H1 (cell line): ENCODE measurements around the gene PIAS1. TPM values are rescaled to one million over a fixed set of nuclear protein-coding genes. Genes with fewer than 3 reads are reported as not detected.

Experiments
- CTCF ChIA-PET: fragments of 300-600 bp; sonication (Branson Sonifier 250); formaldehyde crosslinking; loops from one replicate; lab custom pipeline; 2021; ENCODE audit not compliant: partially characterized antibody; lab: Charles Lee
- POLR2A ChIA-PET: fragments of 300-600 bp; sonication (Branson Sonifier 250); formaldehyde crosslinking; loops from one replicate; lab custom pipeline; 2021; ENCODE audit warnings: inconsistent platforms; ENCODE audit not compliant: partially characterized antibody; lab: Charles Lee
- DNase-seq, 2 experiments: peaks; one replicate each; pipeline versions ENCODE4 v3.0.0 to v3.0.0-alpha.2; 2010 to 2022; ENCODE audit warnings: low spot score in 2 of 2, low read depth in 1 of 2, mixed read lengths in 1 of 2
- FAIRE-seq: peaks from 2 replicates; lab custom pipeline; 2011; peaks lifted over from hg19 to GRCh38; lab: Jason Lieb, UNC
- H2AFZ ChIP-seq: 2 replicates; pipeline ENCODE4 v1.8.1; 2012; ENCODE audit warnings: low read length, inconsistent platforms
- H2AK5ac ChIP-seq: 2 replicates; pipeline ENCODE4 v1.6.1; 2013; ENCODE audit warnings: low read depth, low read length
- H2BK120ac ChIP-seq: replicated peaks from 2 replicates; pipeline ENCODE3; 2013; ENCODE audit warnings: low read depth, low read length, inconsistent platforms
- H2BK12ac ChIP-seq: 2 replicates; pipeline ENCODE4 v1.6.1; 2013; ENCODE audit warnings: low read depth, low read length
- H2BK15ac ChIP-seq: 2 replicates; pipeline ENCODE4 v1.6.1; 2013; ENCODE audit warnings: low read length
- H2BK20ac ChIP-seq: 2 replicates; pipeline ENCODE4 v1.6.1; 2013; ENCODE audit warnings: low read length
- H2BK5ac ChIP-seq: 2 replicates; pipeline ENCODE4 v1.6.1; 2013; ENCODE audit warnings: low read depth, low read length
- H3K14ac ChIP-seq: 2 replicates; pipeline ENCODE4 v1.6.1; 2013; ENCODE audit warnings: inconsistent platforms; ENCODE audit not compliant: insufficient read length
- H3K18ac ChIP-seq: 2 replicates; pipeline ENCODE4 v1.6.1; 2013; ENCODE audit warnings: low read length; ENCODE audit errors: extremely low read depth
- H3K23ac ChIP-seq: 2 replicates; pipeline ENCODE4 v1.6.1; 2013; ENCODE audit warnings: inconsistent platforms; ENCODE audit not compliant: insufficient read length
- H3K23me2 ChIP-seq: 2 replicates; pipeline ENCODE4 v1.6.1; 2013; ENCODE audit warnings: low read depth, low read length
- H3K27ac ChIP-seq: 2 replicates; pipeline ENCODE4 v1.6.1; 2011; ENCODE audit warnings: low read depth, low read length, inconsistent platforms
- H3K27me3 ChIP-seq, 4 experiments: replicated peaks in 1 of 4; 1 replicate in 1 of 4; 2 replicates in 3 of 4; pipeline versions ENCODE4 v1.6.1 to v1.8.1; 2011 to 2013; ENCODE audit warnings: low read length in 3 of 4, mild to moderate bottlenecking in 3 of 4, inconsistent platforms in 2 of 4, mixed read lengths in 2 of 4, moderate library complexity in 1 of 4; ENCODE audit not compliant: control insufficient read depth in 3 of 4, insufficient read depth in 3 of 4; ENCODE audit errors: extremely low read depth in 1 of 4
- H3K36me3 ChIP-seq, 4 experiments: 2 replicates each; pipeline versions ENCODE4 v1.6.1 to v1.8.1; 2011 to 2013; ENCODE audit warnings: mild to moderate bottlenecking in 4 of 4, low read length in 3 of 4, moderate library complexity in 2 of 4, control low read depth in 1 of 4, inconsistent platforms in 1 of 4; ENCODE audit not compliant: insufficient read depth in 4 of 4, control insufficient read depth in 2 of 4
- H3K4ac ChIP-seq: replicated peaks from 2 replicates; pipeline ENCODE3; 2013; ENCODE audit warnings: low read length, low read depth, mixed read lengths, inconsistent platforms; ENCODE audit not compliant: insufficient read length
- H3K4me1 ChIP-seq, 4 experiments: replicated peaks in 1 of 4; 1 replicate in 1 of 4; 2 replicates in 3 of 4; pipeline versions ENCODE4 v1.6.1 to v1.8.1; 2011 to 2013; ENCODE audit warnings: low read length in 3 of 4, inconsistent platforms in 2 of 4, mixed read lengths in 1 of 4; ENCODE audit not compliant: insufficient read depth in 4 of 4, control insufficient read depth in 3 of 4
- H3K4me2 ChIP-seq, 2 experiments: 2 replicates each; pipeline versions ENCODE4 v1.6.1 to v1.8.1; 2011 to 2013; ENCODE audit warnings: low read depth in 2 of 2, low read length in 2 of 2, control low read depth in 1 of 2, inconsistent platforms in 1 of 2, mild to moderate bottlenecking in 1 of 2; ENCODE audit not compliant: insufficient read depth in 1 of 2
- H3K4me3 ChIP-seq, 4 experiments: fragments of 200-600, 300-600 bp in 1 of 4; sonication (generic), shearing (Covaris generic), sonication (Bioruptor Twin) in 1 of 4; 2 replicates each; pipeline versions ENCODE4 v1.5.1 to v1.8.1; 2011 to 2016; ENCODE audit warnings: low read length in 4 of 4, low read depth in 3 of 4, control low read depth in 2 of 4, inconsistent platforms in 2 of 4, mild to moderate bottlenecking in 2 of 4, mixed read lengths in 1 of 4, moderate library complexity in 1 of 4; ENCODE audit not compliant: insufficient read depth in 2 of 4; ENCODE audit errors: extremely low read depth in 1 of 4
- H3K56ac ChIP-seq: replicated peaks from 2 replicates; pipeline ENCODE3; 2013; ENCODE audit warnings: low read depth, mild to moderate bottlenecking, mixed read lengths, low read length, inconsistent platforms; ENCODE audit not compliant: insufficient read length
- H3K79me1 ChIP-seq: 2 replicates; pipeline ENCODE4 v1.6.1; 2013; ENCODE audit warnings: low read depth, low read length, control low read depth
- H3K79me2 ChIP-seq, 2 experiments: 2 replicates each; pipeline versions ENCODE4 v1.6.1 to v1.8.1; 2012 to 2013; ENCODE audit warnings: low read length in 2 of 2, mild to moderate bottlenecking in 2 of 2, inconsistent platforms in 1 of 2; ENCODE audit not compliant: insufficient read depth in 2 of 2, control insufficient read depth in 1 of 2
- H3K9ac ChIP-seq, 4 experiments: replicated peaks in 1 of 4; 1 replicate in 1 of 4; 2 replicates in 3 of 4; pipeline versions ENCODE4 v1.6.1 to v1.8.1; 2011 to 2013; ENCODE audit warnings: low read depth in 3 of 4, low read length in 3 of 4, control low read depth in 2 of 4, mild to moderate bottlenecking in 2 of 4, moderate library complexity in 2 of 4, inconsistent platforms in 1 of 4; ENCODE audit errors: extremely low read depth in 1 of 4
- H3K9me3 ChIP-seq, 2 experiments: 2 replicates each; pipeline versions ENCODE4 v1.6.1 to v1.8.1; 2012 to 2013; ENCODE audit warnings: mild to moderate bottlenecking in 2 of 2, moderate library complexity in 2 of 2, control low read depth in 1 of 2, inconsistent platforms in 1 of 2, low read depth in 1 of 2, low read length in 1 of 2, mixed read lengths in 1 of 2; ENCODE audit not compliant: insufficient read depth in 2 of 2
- H4K20me1 ChIP-seq, 2 experiments: replicated peaks in 1 of 2; 2 replicates each; pipeline versions ENCODE3 to v1.8.1; 2011 to 2013; ENCODE audit warnings: inconsistent platforms in 2 of 2, low read length in 2 of 2, mild to moderate bottlenecking in 1 of 2; ENCODE audit not compliant: insufficient read depth in 2 of 2, control insufficient read depth in 1 of 2
- H4K5ac ChIP-seq: 2 replicates; pipeline ENCODE4 v1.6.1; 2013; ENCODE audit warnings: low read length, low read depth, mixed read lengths, inconsistent platforms; ENCODE audit not compliant: insufficient read length
- H4K8ac ChIP-seq: 2 replicates; pipeline ENCODE4 v1.8.0; 2013; ENCODE audit warnings: mild to moderate bottlenecking, moderate library complexity, low read length, inconsistent platforms; ENCODE audit not compliant: insufficient read depth; ENCODE audit errors: extremely low read depth
- H4K91ac ChIP-seq: replicated peaks from 2 replicates; pipeline ENCODE3; 2013; ENCODE audit warnings: low read length, mixed read lengths, inconsistent platforms; ENCODE audit not compliant: insufficient read length
- BCL11A ChIP-seq, 2 experiments: IDR thresholded peaks; one replicate each; pipeline ENCODE4 v1.6.1; 2011; ENCODE audit warnings: low read depth in 2 of 2, low read length in 2 of 2, mild to moderate bottlenecking in 2 of 2
- CBX5 ChIP-seq: fragments of 300-800, 300-1000 bp; sonication (generic); IDR thresholded peaks from 2 replicates; pipeline ENCODE4 v1.7.1; 2016; ENCODE audit warnings: antibody characterized with exemption, low read length, low read depth
- CBX8 ChIP-seq: fragments of 300-800, 300-1000 bp; sonication (generic); IDR thresholded peaks from 2 replicates; pipeline ENCODE4 v1.7.1; 2016; ENCODE audit warnings: low read depth, low read length, borderline replicate concordance
- HDAC6 ChIP-seq: IDR thresholded peaks from one replicate; pipeline ENCODE4 v1.7.1; 2012; ENCODE audit warnings: low read depth, mild to moderate bottlenecking, inconsistent platforms, low read length, moderate library complexity
- KDM5A ChIP-seq: fragments of 200-600 bp; IDR thresholded peaks from 2 replicates; pipeline ENCODE4 v1.7.1; 2012; ENCODE audit warnings: mild to moderate bottlenecking, low read length, inconsistent platforms, mixed read lengths
- NRF1 ChIP-seq: IDR thresholded peaks from 2 replicates; pipeline ENCODE4 v1.6.1; 2011; ENCODE audit warnings: mild to moderate bottlenecking, low read depth, low read length, improper control_type of control experiment
- POU5F1 ChIP-seq: IDR thresholded peaks from 2 replicates; pipeline ENCODE4 v1.6.1; 2011; ENCODE audit warnings: low read depth, mild to moderate bottlenecking, low read length, moderate library complexity
- RAD21 ChIP-seq, 2 experiments: IDR thresholded peaks in 1 of 2; conservative IDR thresholded peaks in 1 of 2; 2 replicates each; pipeline ENCODE4 v1.6.1; 2011; ENCODE audit warnings: low read depth in 2 of 2, low read length in 2 of 2, improper control_type of control experiment in 1 of 2, inconsistent platforms in 1 of 2, mild to moderate bottlenecking in 1 of 2, moderate library complexity in 1 of 2
- RNF2 ChIP-seq: fragments of 200-900, 300-1000 bp; sonication (generic); IDR thresholded peaks from 2 replicates; pipeline ENCODE4 v1.7.1; 2016; ENCODE audit warnings: borderline replicate concordance, low read depth, mild to moderate bottlenecking, antibody characterized with exemption, low read length; ENCODE audit not compliant: poor library complexity, severe bottlenecking; ENCODE audit errors: missing control alignments
- RXRA ChIP-seq: IDR thresholded peaks from 2 replicates; pipeline ENCODE4 v1.6.1; 2011; ENCODE audit warnings: low read depth, mild to moderate bottlenecking, low read length, moderate library complexity; ENCODE audit not compliant: insufficient read depth
- SAP30 ChIP-seq: fragments of 300-600 bp; sonication (generic); IDR thresholded peaks from 2 replicates; pipeline ENCODE4 v1.7.1; 2012; ENCODE audit warnings: low read length, moderate library complexity, mild to moderate bottlenecking, inconsistent platforms; ENCODE audit not compliant: insufficient read depth, insufficient replicate concordance
- SP1 ChIP-seq: IDR thresholded peaks from 2 replicates; pipeline ENCODE4 v1.6.1; 2011; ENCODE audit warnings: low read depth, low read length
- SP4 ChIP-seq: IDR thresholded peaks from 2 replicates; pipeline ENCODE4 v1.6.1; 2012; ENCODE audit warnings: low read length, inconsistent platforms
- SUZ12 ChIP-seq: fragments of 200-600 bp; sonication (generic); IDR thresholded peaks from 2 replicates; pipeline ENCODE4 v1.6.1; 2012; ENCODE audit warnings: mild to moderate bottlenecking, inconsistent platforms, low read length, moderate library complexity, mixed read lengths
- WGBS, 2 experiments: shearing (Covaris generic) in 1 of 2; methylation state at CpG; one replicate each; pipeline versions ENCODE4 v1.1.6 to v1.1.7; 2013 to 2015; ENCODE audit warnings: low lambda C conversion rate in 2 of 2, mixed read lengths in 2 of 2, inconsistent platforms in 1 of 2, low coverage in 1 of 2, missing lambda C conversion rate in 1 of 2; ENCODE audit not compliant: insufficient replicate concordance in 2 of 2, insufficient coverage in 1 of 2, insufficient read length in 1 of 2; ENCODE audit errors: extremely low coverage in 1 of 2, missing lambda C conversion rate in 1 of 2; 5-methylcytosine and 5-hydroxymethylcytosine counted together
- polyA plus RNA-seq, 7 experiments: library from polyadenylated mRNA; depleted of rRNA in 3 of 7; stranded (reverse) in 5 of 7; unstranded in 2 of 7; fragments of >200 nt in 5 of 7; fragments of 200-250 nt in 2 of 7; gene quantifications; 1 replicate in 5 of 7; 2 replicates in 1 of 7; 4 replicates in 1 of 7; pipeline versions ENCODE4 v1.2.1 to v1.2.3, GENCODE V29; 2011 to 2013; ENCODE audit warnings: missing spikeins in 2 of 7, mixed read lengths in 2 of 7
- total RNA-seq: library from RNA; stranded (reverse); fragmentation: NEBNext Ultra II Directional; extraction: Animal tissue kit (Norgen Biotek cat#: 25700); gene quantifications from 2 replicates; pipeline ENCODE4 v1.2.1, GENCODE V29; 2021

PIAS1 gene
- total and polyA plus RNA-seq, 2 of the 8 experiments (the other 6 are each of a cell fraction or from before 2014, with no cell fraction given), result 30.8 to 34.5 TPM

DNA sequence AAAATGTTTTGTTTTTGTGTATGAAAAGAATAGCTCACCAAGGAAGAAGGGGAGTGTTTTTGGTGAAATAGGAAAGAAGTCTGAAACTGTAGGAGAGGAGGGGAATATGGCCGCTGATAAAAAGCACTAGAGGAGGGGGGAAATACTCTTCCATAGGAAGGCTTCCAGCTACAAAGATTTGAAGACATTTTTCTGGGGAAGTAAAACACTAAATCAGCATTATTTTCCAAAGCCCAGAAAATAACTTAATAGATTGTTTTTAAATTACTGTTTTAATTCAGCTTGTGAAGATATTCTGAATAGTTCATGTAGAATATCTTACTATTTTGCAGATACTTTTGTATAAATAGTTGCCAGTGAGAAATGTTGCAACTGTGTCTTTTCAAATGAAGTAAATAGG lies 96.1 kb downstream of the PIAS1 start:
- Histone ChIP-seq H3K9ac (no peak overlapping the region), H2BK120ac (no peak overlapping the region), H3K23me2 (no peaks in the 10 kb centered on the region), H2BK5ac (no peak overlapping the region), H2BK15ac (no peak overlapping the region), H4K20me1 (no peaks in the 10 kb centered on the region), H4K91ac (no peak overlapping the region), H3K4me1 (no peaks in the 10 kb centered on the region), H3K79me1 (no peaks in the 10 kb centered on the region), H2BK20ac (no peak overlapping the region), H3K27me3 (no peaks in the 10 kb centered on the region), H3K4ac (no peak overlapping the region), H4K8ac (no peak overlapping the region), H3K9me3 (no peaks in the 10 kb centered on the region), H3K79me2 (no peaks in the 10 kb centered on the region), H3K18ac (no peak overlapping the region), H2AFZ (no peak overlapping the region), H3K4me3 (no peak overlapping the region), H2AK5ac (no peak overlapping the region), H3K4me2 (no peak overlapping the region), H2BK12ac (no peak overlapping the region), H3K14ac (no peak overlapping the region), H3K23ac (no peak overlapping the region), H3K56ac (no peak overlapping the region), H3K36me3 (peaks cover 0 to 11% (median 2%) of the 10 kb centered on the region in 4 experiments; a peak in 3 of 8 replicates), H4K5ac (no peak overlapping the region), H3K27ac (no peak overlapping the region)
- DNase-seq (no peak), FAIRE-seq (no peak)
- POLR2A ChIA-PET, result no interaction called here
- 94% methylated on average over 1 of the region's 1 CpG; no CpG with 5 or more reads in 1 of the 2 experiments for WGBS, 2 experiments
- CTCF ChIA-PET, result interaction anchor here (1.0 to 1.1 kb wide), 2 partner anchors 95 to 286 kb away, joined by 3 read pairs; no protein-coding TSS in a partner anchor
- TF ChIP-seq CBX8, result no peak
- no peak for TF ChIP-seq SP4
- TF ChIP-seq CBX5, result no peak
- no peak for TF ChIP-seq RNF2
- TF ChIP-seq KDM5A, result no peak
- TF ChIP-seq SP1, result no peak
- no peak for TF ChIP-seq SAP30
- no peak for TF ChIP-seq SUZ12
- no peak for TF ChIP-seq BCL11A (IDR thresholded peaks at IDR 0.05; ENCODE audit: low read depth in 2 of 2, low read length in 2 of 2)
- TF ChIP-seq HDAC6, result no peak
- TF ChIP-seq RAD21 (IDR thresholded peaks at IDR 0.05 in 1 of 2, conservative IDR thresholded peaks at IDR 0.05 in 1 of 2; ENCODE audit: low read depth in 2 of 2, low read length in 2 of 2), result no peak
- no peak for TF ChIP-seq NRF1
- no peak for TF ChIP-seq RXRA
- no peak for TF ChIP-seq POU5F1
